GM21529 (cell line): ENCODE results near the gene WEE1.
"Not testable (repeated sequence)": the region's sequence is repeated elsewhere in the genome, so short reads cannot be mapped to it uniquely, and the experiment has no call there.

Experiments
- ATAC-seq: cut with Tn5 transposase; IDR thresholded peaks from one replicate; pipeline ENCODE4 v1.9.1; 2021; ENCODE audit not compliant: unreplicated experiment

The WEE1 gene

GRCh38 chr11:9573052-9573774 lies at the start of gene WEE1:
Gene WEE1 (plus strand): TSS chr11:9573670. CDS start chr11:9573934, 264 bp downstream.
- ATAC-seq: peak; percentile 82

DNA sequence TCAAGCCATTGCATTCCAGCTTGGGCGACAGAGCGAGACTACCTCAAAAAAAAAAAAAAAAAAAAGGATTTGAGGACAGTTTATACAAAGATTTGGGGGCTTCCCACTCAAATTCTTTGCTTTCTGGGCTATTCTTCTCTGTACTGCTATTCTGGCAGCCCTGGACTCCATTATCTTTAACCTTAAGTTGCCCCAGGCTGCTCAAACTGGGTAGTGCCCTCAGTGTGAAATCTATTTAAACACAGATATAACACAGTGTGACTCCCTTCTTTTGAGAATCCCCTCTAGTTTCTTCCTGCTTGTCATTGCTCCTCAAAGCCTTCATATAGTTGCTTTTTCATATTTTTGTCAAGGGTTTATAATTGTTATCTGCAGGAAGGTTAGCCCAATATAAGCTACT lies 49.5 kb upstream of the WEE1 start:
- no peak for ATAC-seq

GRCh38 chr11:9525116-9525515 lies 48.4 kb upstream of the WEE1 start:
- ATAC-seq: no peak

DNA sequence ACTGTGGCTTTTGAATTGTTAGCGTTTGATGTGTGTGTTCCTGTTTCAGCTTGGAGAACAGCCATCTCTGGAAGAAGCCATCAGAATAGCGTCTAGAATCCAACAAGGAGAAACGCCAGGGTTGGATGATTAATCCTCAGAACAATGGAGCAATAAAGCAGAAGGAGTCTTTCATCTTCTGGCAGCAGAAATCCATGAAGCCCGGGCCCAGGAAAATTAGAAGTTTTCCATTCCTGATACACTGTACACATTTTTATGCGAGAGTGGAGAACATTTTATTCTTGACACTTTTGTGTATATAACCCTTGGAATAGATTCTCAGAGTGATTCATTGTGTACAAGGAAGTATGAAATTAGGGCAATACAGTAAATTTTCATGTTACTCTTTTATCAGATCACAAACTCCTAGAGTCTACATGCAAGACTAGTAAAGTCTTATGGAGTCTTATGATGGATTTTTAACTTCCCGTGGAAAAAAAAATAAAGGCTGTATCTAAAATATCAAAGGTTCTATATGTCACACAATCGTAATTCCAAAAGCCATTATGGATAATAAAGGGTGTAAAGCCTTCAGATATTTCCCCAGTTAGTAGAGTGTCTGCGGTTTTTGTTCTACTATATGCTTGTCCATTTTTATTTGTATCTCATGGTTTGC lies 45.9 kb upstream of the WEE1 start:
- no peak for ATAC-seq

DNA sequence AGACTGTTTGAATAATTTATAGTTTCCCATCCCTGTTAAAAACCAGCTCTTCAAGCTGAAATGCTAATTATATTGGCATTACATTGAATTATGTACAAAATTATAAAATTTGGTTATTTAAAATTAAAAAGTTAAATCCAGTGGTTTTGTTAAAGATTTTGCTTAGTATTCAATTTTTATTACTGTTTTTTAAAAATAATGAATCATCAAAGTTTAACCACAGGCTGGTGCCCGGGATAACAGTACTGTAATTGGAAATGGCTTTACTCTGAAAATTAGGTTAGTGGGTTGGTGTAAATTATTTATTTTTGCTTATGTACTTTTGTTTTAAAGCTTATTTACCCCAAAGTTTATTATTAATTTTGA lies 45.4 kb upstream of the WEE1 start:
- no peak for ATAC-seq

DNA sequence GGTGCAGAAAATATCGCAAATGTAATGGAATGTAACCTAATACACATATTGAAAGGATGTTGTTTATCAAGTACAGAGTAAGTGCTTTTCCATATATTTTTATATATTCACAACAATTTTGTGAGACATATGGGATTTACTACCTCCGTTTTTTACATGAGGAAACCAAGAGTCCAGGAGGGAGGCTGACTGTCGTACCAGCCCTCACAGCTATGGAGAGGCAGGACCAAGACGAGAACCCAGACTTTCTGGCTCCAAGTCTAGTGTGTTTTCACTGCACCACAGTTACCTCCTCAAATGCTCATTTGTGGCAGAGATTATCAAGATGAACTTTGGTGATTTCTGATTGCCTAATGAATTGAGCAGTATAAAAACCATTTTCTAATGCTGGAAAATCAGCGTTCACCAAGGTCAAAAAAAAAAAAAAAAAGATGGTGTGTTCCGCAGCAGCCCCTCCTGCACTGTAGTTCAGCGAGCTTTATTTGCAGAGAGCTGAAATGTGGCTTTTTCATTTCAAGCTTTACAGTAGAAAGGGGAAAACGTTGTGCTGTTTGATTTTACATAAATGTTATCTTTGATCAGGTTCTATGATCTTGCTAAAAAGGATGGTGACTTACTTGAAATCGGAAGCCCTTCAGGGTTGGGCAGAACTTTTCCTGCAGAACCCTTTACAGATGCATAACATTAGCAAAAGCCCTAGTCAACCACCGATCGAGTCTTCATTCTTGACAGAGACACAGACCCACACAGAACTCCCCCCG lies 44.7 kb upstream of the WEE1 start:
- ATAC-seq: no peak

GRCh38 chr11:9529334-9529650 lies 44.2 kb upstream of the WEE1 start:
- ATAC-seq: no peak

- no peak for ATAC-seq
These were observed 43.3 kb upstream of the WEE1 start for GRCh38 chr11:9530020-9530621.

DNA sequence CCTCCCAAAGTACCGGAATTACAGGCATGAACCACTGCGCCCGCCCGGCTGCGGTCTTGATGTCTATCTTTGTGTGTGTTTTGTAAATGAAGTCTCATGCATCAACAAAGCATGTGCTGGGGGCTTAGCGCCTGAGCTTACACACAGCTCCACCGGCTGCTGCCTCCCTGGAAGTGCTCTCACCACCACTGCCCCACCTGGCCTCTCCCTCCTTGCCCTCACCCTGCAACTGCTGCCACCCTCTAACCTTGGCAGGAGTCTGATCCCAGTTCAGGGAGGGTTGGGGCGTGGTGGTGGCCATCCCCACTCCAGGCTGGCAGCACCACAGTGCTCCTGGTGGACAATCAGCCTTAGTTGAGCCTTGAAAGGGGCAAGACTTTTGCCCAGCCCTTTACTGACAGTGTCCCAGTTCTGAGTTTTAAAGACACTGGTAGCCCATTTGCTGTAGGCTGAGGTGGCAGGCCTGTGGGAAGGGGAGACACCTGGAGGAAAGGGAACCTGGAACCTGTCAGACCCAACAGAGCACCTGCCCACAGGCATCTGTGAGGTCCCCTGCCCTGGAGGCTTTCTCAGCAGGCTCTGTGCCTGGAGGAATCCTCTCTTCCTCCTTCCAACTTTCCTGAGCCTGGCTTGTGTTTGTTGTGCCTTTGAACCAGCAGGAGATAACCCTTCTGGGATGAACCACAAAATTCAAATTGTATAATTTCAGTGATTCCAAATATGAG lies 42.4 kb upstream of the WEE1 start:
- no peak for ATAC-seq

DNA sequence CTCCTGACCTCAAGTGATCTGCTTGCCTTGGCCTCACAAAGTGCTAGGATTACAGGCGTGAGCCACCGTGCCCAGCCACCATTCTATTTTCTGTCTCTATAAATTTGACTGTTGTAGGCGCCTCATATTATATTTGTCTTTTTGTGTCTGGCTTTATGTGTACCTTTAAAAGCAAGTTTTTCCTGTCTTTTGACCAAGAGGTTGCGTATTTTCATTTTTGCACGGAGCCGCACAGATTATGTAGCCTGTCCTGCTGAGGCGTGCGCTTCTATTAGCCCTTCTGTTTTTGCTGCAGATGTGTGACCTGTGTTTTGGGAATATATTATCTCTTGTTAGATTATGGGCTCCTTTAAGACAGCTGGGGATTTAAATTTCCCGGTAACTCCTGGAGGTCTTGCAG lies 40.4 kb upstream of the WEE1 start:
- no peak for ATAC-seq

DNA sequence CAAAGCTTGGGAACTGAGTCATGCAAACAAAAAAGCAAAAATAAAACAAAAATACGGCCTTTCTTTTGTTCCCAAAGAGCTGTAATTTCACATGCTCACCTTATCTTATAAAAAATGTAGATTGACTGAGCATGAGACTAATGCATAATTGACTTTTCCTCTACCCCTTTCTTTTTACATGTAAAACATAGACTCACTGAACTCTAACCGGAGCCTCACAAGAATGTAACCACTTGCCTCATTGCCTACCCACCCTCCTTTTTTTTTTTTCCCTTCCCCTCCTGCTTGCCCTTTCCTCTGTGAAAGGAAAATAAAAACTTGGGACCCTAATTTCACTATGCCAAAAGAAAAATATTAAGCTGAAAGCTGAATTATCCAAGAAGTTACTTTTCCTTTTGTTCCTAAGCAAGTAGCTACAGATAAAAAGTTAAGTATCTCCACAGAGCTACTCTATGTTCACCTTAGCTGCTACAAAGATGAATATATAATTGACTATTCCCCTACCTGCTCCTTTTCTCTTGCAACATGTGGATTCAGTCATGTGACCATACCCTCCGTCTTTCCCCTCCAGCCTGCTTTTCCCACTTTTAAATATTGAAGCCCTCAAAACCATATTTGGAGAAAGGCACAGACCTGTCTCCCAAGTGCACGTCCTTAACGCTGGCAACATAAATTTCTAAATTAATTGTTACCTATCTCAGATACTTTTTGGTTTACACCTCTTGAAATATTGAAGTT lies 39.6 kb upstream of the WEE1 start:
- no peak for ATAC-seq

GRCh38 chr11:9535189-9535781 lies 38.2 kb upstream of the WEE1 start:
- ATAC-seq: peak; percentile 48

GRCh38 chr11:9538548-9538947 lies 34.9 kb upstream of the WEE1 start:
- ATAC-seq: no peak

GRCh38 chr11:9549216-9549615 lies 24.3 kb upstream of the WEE1 start:
- not testable (repeated sequence) for ATAC-seq

DNA sequence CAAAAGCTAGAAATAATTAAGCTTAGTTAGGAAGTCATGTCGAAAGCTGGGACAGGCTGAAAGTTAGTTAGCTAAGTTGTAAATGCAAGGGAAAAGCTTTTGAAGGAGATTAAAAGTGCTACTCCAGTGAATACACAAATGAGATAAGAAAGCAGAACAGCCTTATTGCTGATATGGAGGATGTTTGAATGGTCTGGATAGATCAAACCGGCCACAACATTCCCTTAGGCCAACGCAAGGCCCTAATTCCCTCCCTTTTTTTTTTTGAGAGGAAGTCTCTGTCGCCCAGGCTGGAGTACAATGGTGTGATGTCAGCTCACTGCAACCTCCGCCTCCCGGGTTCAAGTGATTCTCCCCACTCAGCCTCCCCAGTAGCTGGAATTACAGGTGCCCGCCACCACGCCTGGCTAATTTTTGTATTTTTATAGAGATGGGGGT lies 23.3 kb upstream of the WEE1 start:
- ATAC-seq: no peak

GRCh38 chr11:9561279-9561982 lies 12.0 kb upstream of the WEE1 start:
- ATAC-seq: no peak

GRCh38 chr11:9562716-9563115 lies 10.8 kb upstream of the WEE1 start:
- no peak for ATAC-seq

DNA sequence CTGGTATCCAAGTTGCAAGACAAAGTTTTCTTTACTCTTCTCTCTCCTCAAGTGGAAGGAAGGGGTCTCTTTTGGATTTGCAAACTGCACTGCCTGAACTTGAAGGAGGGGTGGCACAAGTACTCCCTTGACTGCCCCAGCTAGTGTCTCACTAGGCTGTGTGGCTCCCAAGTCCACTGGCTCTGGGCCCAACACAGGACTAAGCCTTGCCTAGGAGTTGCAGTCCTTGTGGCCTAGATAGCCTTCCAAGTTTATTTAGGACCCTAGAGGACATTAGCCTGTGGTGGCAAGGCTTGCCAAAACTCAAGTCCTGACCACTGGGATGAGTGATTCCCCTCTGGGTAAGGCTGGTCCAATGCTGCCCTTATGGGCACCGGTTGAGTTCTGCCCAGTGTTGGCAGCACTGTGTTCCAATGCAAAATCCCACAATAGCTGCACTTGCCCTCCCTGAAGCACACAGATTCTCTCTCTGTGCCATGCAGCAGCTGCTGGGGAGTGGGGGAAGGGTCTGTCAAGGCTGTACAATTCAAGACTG lies 10.2 kb upstream of the WEE1 start:
- ATAC-seq: no peak
